ENCODE measurements around the gene MAP3K15. TPM values are rescaled to one million over a fixed set of nuclear protein-coding genes. Genes with fewer than 3 reads are reported as not detected.

The MAP3K15 gene
- total RNA-seq, 4 donors from 2014 or later, result not detected

DNA sequence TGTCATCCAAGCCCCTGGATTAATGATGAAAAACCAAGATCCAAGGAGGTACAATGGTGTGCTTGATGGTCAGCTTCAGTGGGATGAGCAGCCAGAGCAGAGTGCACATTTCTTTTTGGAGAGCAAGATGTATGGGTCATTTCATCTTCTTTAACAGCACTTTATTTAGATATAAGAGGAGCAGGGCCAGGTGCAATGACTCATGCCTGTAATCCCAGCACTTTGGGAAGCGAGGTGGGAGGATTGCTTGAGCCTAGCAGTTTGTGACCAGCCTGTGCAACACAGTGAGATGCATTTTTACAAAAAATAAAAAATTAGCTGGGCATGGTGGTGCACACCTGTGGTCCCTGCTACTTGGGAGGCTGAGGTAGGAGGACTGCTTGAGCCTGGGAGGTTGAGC is 45.3 kb upstream of the MAP3K15 start:
- 38% methylated on average over 1 of the region's 1 CpG; no CpG with 5 or more reads in 1 of the 2 donors for WGBS, 2 donors
- H3K27me3 ChIP-seq, result no peaks in the 10 kb centered on the region
- no peak for DNase-seq
- no peak for TF ChIP-seq POLR2A (IDR thresholded peaks at IDR 0.05)
- TF ChIP-seq, protein P1, sequence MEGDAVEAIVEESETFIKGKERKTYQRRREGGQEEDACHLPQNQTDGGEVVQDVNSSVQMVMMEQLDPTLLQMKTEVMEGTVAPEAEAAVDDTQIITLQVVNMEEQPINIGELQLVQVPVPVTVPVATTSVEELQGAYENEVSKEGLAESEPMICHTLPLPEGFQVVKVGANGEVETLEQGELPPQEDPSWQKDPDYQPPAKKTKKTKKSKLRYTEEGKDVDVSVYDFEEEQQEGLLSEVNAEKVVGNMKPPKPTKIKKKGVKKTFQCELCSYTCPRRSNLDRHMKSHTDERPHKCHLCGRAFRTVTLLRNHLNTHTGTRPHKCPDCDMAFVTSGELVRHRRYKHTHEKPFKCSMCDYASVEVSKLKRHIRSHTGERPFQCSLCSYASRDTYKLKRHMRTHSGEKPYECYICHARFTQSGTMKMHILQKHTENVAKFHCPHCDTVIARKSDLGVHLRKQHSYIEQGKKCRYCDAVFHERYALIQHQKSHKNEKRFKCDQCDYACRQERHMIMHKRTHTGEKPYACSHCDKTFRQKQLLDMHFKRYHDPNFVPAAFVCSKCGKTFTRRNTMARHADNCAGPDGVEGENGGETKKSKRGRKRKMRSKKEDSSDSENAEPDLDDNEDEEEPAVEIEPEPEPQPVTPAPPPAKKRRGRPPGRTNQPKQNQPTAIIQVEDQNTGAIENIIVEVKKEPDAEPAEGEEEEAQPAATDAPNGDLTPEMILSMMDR (IDR thresholded peaks at IDR 0.05), result no peak
- intact Hi-C loops (cut with DNase I), result no loop called here
- no peaks in the 10 kb centered on the region for H3K9me3 ChIP-seq
- H3K4me3 ChIP-seq, result no peak overlapping the region
- H3K27ac ChIP-seq, result no peak overlapping the region
- H3K36me3 ChIP-seq, result no peaks in the 10 kb centered on the region
- no peaks in the 10 kb centered on the region for H3K4me1 ChIP-seq

DNA sequence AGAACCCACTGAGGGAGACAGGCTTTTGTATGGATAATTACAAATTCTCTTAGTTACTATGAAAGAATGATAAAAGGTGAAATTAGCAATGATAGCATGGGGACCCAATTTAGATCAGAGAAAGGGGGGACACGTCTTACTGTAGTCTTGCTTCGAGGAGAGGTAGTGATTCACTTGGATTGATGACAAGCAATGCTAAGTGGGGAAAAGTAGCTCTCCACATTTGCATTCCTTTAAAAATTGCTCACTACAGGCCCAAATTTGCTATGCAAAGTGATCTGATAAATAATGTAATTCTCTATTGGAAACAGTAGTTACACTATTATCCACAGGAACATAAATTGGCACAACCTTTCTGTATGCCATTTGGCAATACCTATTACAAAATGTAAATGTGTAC is 42.5 kb upstream of the MAP3K15 start:
- Histone ChIP-seq H3K27ac (no peak overlapping the region), H3K27me3 (no peaks in the 10 kb centered on the region), H3K4me1 (no peaks in the 10 kb centered on the region), H3K4me3 (no peak overlapping the region), H3K36me3 (no peaks in the 10 kb centered on the region), H3K9me3 (no peaks in the 10 kb centered on the region)
- intact Hi-C loops (cut with DNase I), result no loop called here
- no peak for DNase-seq
- WGBS, 2 donors, result 64 to 89% methylated on average over 2 of the region's 2 CpGs
- TF ChIP-seq POLR2A (IDR thresholded peaks at IDR 0.05), result no peak
- TF ChIP-seq, protein P1 (IDR thresholded peaks at IDR 0.05), result no peak

DNA sequence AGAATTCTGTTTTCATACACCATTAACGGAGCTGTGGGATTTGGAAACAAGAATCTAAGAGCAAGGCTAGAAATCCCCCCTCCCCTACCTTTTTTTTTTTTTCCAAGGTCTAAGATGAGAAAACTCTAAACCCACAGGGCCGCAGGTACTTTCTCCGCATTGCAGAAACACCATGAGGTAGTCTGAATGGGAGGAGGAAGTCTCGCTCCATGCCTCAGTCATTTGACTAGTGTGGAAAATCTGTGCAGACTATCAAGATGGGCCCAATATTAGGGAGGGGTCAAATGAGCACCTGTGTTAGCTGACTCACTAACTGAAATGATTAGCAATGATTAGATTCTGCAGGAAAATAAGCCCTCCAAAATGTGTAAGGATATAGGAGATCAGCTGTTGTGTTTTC is 40.9 kb upstream of the MAP3K15 start:
- H3K4me3 ChIP-seq, result no peak overlapping the region
- TF ChIP-seq, protein P1 (IDR thresholded peaks at IDR 0.05), result no peak
- TF ChIP-seq POLR2A (IDR thresholded peaks at IDR 0.05), result no peak
- H3K9me3 ChIP-seq, result no peaks in the 10 kb centered on the region
- H3K36me3 ChIP-seq, result no peaks in the 10 kb centered on the region
- no peaks in the 10 kb centered on the region for H3K4me1 ChIP-seq
- intact Hi-C loops (cut with DNase I), result no loop called here
- no peak overlapping the region for H3K27ac ChIP-seq
- no peaks in the 10 kb centered on the region for H3K27me3 ChIP-seq
- DNase-seq, result no peak
- 64 to 96% methylated on average over 4 of the region's 4 CpGs for WGBS, 2 donors

GRCh38 chrX:19555683-19556082 is 40.4 kb upstream of the MAP3K15 start:
- Histone ChIP-seq H3K9me3 (no peaks in the 10 kb centered on the region), H3K36me3 (no peaks in the 10 kb centered on the region), H3K4me3 (no peak overlapping the region), H3K27ac (no peak overlapping the region), H3K4me1 (no peaks in the 10 kb centered on the region), H3K27me3 (no peaks in the 10 kb centered on the region)
- intact Hi-C loops (cut with DNase I), result no loop called here
- DNase-seq, result no peak
- TF ChIP-seq POLR2A (IDR thresholded peaks at IDR 0.05), result no peak
- TF ChIP-seq, protein P1 (IDR thresholded peaks at IDR 0.05), result no peak
- WGBS, 2 donors, result 35 to 92% methylated on average over 2 to 4 of the region's 5 CpGs

DNA sequence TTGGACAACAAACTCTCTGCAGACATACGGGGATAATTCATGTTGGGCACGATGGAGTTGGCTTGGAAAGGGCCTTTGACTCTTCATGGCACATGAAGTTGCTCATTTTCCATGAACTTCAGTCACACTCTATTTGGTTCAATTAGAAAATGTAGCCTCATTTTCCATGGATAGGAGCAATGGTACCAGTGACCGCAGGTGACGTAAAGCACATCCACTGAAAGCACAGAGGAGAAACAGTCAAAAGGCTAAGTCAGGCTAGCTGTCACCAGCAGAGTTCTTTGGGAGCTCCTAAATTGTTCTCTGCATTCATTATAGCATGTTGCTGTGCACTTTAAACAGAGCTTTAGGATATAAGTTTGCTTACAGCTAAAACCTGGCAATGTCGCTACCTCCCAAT is 39.9 kb upstream of the MAP3K15 start:
- Histone ChIP-seq H3K27me3 (no peaks in the 10 kb centered on the region), H3K36me3 (no peaks in the 10 kb centered on the region), H3K4me1 (no peaks in the 10 kb centered on the region), H3K9me3 (no peaks in the 10 kb centered on the region), H3K27ac (no peak overlapping the region), H3K4me3 (no peak overlapping the region)
- DNase-seq, result no peak
- WGBS, 2 donors, result 84 to 85% methylated on average over 4 to 5 of the region's 5 CpGs
- intact Hi-C loops (cut with DNase I), result no loop called here
- no peak for TF ChIP-seq POLR2A (IDR thresholded peaks at IDR 0.05)
- TF ChIP-seq, protein P1 (IDR thresholded peaks at IDR 0.05), result no peak

Data from esophagus squamous epithelium (tissue), 5 donors.